ENCODE results near the gene ANKAR.

The ANKAR gene, protein sequence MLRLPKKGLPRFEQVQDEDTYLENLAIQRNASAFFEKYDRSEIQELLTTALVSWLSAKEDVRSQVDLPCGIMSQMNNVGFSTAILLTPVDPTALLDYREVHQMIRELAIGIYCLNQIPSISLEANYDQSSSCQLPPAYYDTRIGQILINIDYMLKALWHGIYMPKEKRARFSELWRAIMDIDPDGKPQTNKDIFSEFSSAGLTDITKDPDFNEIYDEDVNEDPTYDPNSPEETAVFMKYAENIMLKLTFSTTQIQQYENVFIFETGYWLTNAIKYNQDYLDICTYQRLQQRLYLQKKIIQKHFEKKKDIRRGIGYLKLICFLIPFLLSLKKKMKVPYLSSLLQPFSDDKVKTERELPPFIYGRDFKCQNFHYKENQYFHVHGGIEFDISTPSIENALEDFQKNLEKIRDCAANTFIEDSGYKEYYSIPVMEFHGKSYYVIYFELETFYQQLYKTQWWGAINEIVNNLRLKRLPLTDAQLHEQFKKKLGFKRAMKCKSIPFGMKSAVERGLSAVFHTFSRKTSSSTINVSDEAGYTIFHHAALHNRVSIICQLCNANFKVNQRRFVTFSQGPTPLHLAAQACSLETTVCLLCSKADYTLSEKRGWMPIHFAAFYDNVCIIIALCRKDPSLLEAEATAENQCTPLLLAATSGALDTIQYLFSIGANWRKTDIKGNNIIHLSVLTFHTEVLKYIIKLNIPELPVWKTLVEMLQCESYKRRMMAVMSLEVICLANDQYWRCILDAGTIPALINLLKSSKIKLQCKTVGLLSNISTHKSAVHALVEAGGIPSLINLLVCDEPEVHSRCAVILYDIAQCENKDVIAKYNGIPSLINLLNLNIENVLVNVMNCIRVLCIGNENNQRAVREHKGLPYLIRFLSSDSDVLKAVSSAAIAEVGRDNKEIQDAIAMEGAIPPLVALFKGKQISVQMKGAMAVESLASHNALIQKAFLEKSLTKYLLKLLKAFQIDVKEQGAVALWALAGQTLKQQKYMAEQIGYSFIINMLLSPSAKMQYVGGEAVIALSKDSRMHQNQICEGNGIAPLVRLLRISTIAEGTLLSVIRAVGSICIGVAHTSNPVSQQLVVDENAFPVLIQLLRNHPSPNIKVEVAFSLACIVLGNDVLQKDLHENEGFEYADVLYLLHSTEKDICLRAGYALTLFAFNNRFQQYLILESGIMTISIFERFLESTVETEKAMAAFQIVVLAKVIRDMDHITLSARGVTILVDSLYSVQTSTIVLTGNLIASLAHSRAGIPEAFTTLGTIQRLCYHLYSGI (N-terminal part only)

DNA sequence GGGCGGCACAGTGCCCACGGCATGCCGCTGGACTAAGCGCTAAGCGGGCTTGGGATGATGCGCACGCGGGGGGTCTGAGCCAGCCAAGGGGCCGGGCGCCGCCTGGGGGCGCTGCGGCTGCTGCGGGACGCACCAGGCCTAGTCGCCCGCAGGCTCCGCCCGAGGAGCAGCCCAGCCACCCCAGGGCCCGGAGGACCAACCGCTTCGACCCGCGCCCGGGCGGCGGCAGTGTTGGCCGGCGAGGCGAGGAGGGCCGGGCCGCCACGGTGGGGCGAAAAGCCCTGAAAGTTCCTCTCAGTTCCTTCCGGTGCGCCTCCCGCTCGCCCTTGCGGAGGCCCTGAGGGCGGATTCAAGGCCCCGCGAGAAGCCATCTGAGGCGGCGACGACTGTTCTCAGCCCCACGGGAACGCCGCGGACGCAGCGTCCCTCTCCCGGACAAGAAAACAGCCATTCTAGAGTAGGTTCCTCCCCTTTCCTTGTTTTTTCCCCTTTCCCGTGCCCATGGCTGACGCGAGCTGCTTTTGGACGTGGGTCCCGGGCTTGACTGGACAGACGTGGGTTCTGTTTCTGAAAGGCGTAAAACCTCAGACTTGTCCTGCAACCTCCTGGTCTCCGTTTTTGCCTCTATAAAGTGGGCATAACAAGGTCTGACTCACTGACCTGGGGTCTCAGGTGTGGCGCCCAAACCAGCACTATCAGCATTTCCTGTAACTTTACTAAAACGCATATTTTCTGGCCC, at the start of gene ANKAR:
Gene ANKAR (plus strand): TSS at position 297 of the 739 bp plus-strand sequence. CDS start 1,821 bp downstream, outside the sequence.
- H3K4me3 ChIP-seq (replicated peaks in 1 of 2; ENCODE audit: low read depth in 2 of 2, low read length in 2 of 2), result peak within 1 kb of the TSS; percentile 60 to 69
- TF ChIP-seq, protein P1, sequence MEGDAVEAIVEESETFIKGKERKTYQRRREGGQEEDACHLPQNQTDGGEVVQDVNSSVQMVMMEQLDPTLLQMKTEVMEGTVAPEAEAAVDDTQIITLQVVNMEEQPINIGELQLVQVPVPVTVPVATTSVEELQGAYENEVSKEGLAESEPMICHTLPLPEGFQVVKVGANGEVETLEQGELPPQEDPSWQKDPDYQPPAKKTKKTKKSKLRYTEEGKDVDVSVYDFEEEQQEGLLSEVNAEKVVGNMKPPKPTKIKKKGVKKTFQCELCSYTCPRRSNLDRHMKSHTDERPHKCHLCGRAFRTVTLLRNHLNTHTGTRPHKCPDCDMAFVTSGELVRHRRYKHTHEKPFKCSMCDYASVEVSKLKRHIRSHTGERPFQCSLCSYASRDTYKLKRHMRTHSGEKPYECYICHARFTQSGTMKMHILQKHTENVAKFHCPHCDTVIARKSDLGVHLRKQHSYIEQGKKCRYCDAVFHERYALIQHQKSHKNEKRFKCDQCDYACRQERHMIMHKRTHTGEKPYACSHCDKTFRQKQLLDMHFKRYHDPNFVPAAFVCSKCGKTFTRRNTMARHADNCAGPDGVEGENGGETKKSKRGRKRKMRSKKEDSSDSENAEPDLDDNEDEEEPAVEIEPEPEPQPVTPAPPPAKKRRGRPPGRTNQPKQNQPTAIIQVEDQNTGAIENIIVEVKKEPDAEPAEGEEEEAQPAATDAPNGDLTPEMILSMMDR (IDR thresholded peaks at IDR 0.05; ENCODE audit: low read depth, low read length), result peak; percentile 48
- DNase-seq (ENCODE audit: low read depth in 2 of 2), result peak; percentile 90 to 96

DNA sequence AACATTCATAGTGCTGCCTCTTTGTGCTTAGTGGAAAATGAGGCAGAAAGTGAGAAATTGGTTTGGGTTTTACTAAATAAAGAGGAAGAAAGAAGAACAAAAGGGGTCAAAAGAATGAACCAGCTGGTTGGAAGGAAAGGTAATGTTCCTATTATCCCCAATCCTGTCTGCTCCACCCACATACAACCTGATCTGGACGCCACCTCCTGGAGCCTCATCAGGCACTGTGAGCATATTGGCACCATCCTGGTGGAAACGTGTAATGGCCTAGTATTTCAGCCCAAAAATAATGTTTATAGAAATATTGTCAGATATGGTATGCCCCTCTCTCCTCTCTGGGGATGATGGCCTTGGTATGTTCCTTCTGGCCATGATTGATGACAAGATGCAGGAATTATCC, 48.8 kb upstream of the ANKAR start:
- TF ChIP-seq, protein P1 (IDR thresholded peaks at IDR 0.05; ENCODE audit: low read depth, low read length), result no peak
- DNase-seq (ENCODE audit: low read depth in 2 of 2), result no peak
- H3K4me3 ChIP-seq (replicated peaks in 1 of 2; ENCODE audit: low read depth in 2 of 2, low read length in 2 of 2), result no peak overlapping the region

DNA sequence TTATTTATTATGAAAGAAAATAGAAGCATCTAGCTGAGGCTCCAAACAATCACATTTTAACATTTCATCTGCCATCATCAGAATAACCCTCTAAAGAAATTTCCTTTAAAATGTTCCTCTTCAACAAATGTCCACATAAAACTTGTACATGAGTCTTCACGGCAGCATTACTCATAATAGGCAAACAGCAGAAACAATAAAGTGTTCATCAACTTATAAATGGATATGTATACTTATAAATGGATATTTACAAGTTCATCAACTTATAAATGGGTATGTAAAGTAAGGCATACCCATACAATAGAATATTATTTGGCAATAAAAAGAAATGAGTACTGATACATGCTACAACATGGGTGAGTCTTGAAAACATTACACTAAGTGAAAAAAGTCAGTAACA, 46.7 kb upstream of the ANKAR start:
- H3K4me3 ChIP-seq (replicated peaks in 1 of 2; ENCODE audit: low read depth in 2 of 2, low read length in 2 of 2), result no peak overlapping the region
- no peak for DNase-seq (ENCODE audit: low read depth in 2 of 2)
- TF ChIP-seq, protein P1 (IDR thresholded peaks at IDR 0.05; ENCODE audit: low read depth, low read length), result no peak

DNA sequence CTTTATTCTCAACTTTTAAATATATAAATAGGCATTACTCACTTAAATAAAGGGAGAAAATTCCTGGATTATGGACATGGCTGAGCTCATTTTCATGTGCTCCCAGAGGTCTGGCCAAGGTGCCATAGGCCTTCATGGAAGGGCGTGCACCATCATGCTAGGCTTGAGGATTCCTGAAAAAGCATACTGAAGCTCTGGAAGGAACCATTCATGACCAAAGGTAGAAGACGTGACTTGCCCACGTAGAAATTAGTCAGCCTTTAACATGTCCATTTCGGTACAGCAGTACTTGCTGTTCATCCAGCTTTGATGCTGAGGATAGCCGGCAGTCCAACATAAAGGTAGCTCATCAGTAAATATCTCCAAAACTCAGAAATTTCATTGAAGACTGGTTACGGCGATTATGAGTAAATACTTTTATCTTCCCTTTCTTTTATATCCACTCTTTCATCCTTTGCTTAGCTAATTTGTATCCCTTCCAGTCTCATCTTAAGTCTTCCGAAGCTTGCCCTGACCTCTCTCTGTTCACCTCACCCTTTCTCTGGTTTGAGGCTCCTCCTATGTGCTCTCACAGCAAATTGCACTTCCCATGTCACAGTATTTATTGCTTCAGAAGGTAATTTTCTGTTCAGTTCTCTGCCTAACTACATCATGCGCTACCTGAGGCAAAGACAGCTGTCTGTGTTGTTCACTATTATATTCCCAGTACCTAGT, 45.5 kb upstream of the ANKAR start:
- TF ChIP-seq, protein P1 (IDR thresholded peaks at IDR 0.05; ENCODE audit: low read depth, low read length), result no peak
- no peak overlapping the region for H3K4me3 ChIP-seq (replicated peaks in 1 of 2; ENCODE audit: low read depth in 2 of 2, low read length in 2 of 2)
- DNase-seq (ENCODE audit: low read depth in 2 of 2), result peak; percentile 41 to 49

DNA sequence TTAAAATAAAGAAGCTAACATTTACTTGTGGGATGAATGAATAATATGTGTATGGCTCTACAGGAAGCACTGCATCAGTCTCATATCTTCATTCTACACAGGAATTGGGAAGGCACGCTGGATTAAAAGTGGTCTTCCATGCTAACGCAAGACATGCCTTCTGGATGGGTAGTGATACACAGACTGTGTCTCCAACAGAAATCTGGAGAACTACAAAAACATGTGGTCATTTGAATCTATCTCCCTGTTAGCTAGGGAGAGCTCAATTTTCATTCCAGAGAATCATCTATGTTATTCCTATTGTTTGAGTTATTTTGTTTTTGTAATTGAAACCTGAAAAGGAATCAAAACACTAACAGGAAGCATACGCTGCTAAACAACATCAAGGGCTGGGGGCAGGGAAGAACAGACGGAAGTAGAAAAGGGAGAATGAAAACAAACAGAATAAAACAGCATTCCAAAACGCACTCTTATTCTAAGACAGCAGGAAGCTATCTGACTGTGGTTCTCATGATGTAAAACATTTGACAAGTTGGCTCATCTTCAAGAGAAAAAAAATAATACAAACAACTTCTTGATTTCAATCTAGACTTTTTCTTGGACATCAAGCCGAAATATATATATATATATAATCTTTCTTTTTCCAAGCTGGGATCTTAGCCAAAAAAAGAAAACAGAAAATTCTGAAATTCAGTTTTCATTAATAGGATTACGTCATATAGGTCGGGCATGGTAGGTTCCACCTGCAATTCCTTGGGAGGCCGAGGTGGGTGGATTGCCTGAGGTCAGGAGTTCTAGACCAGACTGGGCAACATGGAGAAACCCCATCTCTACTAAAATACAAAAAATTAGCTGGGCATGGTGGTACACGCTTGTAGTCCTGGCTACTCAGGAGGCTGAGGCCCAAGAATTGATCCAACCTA, 44.7 kb upstream of the ANKAR start:
- TF ChIP-seq, protein P1 (IDR thresholded peaks at IDR 0.05; ENCODE audit: low read depth, low read length), result no peak
- H3K4me3 ChIP-seq (replicated peaks in 1 of 2; ENCODE audit: low read depth in 2 of 2, low read length in 2 of 2), result no peak overlapping the region
- peak; percentile 53 to 78 for DNase-seq (ENCODE audit: low read depth in 2 of 2)
